ENCODE results near the gene MIOS.

Gene MIOS

DNA sequence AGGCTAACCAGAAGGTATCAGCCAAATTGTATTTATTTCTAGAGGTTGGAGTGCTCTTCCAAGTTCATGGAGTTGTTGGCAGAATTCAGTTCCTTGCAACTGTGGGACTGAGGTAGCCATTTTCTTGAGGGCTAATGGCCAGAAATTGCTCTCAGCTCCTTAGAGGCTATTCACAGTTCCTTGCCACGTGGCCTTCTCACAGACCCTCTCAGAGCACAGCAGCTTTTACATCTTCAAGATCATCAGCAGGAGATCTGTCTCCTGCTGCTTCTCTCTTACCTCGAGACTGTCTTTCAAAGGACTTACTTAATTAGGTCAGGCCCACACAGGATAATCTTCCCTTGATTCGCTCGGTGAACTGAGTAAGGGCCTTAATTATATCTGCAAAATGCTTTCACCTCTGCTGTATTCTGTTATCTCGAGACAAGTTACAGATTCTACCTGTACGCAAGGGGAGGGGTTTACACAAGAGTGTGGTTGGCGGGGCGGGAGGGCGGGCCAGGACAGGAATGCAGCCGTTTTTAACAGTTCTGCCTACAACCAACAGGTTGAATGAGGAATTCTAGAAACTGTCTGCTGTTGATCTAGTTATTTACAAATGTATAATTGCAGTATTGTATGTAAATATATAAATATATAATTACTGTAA, 15.0 kb downstream of the MIOS start:
- in situ Hi-C loops (cut with MboI; ENCODE audit: low sequenced_read_pairs), result no loop called here

DNA sequence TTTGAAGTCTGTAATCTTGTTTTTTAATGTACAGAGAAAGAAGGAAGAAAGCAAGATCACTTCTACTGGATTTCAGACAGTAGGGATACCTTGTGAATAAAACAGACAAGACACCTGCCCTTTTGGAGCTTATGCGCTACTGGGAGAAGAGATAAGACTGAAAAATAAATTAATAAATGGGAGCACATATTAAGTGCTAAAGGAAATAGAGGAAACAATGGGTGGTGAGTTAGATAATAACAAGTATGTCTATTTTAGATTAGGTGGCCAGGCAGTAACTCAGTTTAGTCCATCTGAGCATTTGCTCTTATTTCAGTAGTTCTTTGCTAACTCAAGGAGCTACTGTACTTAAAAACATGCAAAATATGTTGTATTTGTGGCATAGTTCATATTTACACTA, 15.9 kb downstream of the MIOS start:
- in situ Hi-C loops (cut with MboI; ENCODE audit: low sequenced_read_pairs), result no loop called here

- in situ Hi-C loops (cut with MboI; ENCODE audit: low sequenced_read_pairs), result no loop called here
Observed at GRCh38 chr7:7583731-7584130, 17.0 kb downstream of the MIOS start.

GRCh38 chr7:7584653-7585052, 18.0 kb downstream of the MIOS start:
- in situ Hi-C loops (cut with MboI; ENCODE audit: low sequenced_read_pairs), result no loop called here

DNA sequence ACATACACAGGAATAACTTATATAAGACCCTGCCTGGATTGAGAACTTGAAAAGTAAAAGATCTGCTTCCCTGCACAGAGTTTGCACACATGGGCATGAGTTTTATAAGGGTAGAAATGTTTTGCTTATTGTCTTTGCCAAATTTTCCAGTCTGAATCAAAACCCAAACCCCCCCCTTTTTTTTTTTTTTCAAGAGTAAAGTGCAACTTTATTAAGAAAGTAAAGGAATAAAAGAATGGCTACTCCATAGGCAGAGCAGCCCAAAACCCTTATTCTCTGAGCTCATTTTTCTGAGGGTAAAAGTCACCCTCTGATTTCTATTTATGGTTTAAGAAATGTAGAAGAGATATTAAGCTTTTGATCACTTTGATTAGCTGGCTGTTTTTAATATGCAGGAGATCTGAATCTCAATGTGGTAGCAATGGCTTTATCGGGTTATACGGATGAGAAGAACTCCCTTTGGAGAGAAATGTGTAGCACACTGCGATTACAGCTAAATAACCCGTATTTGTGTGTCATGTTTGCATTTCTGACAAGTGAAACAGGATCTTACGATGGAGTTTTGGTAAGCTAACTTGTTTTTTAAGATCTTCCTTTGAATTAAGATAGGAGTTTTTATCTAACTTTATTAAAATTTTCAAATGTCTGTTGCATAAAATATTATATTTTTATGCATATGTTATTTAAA, 18.7 kb downstream of the MIOS start:
- in situ Hi-C loops (cut with MboI; ENCODE audit: low sequenced_read_pairs), result no loop called here

GRCh38 chr7:7595451-7595850, 28.8 kb downstream of the MIOS start:
- in situ Hi-C loops (cut with MboI; ENCODE audit: low sequenced_read_pairs), result loop anchor here (10.0 kb wide), 1 partner anchor 619 kb away; no protein-coding TSS in a partner anchor

- in situ Hi-C loops (cut with MboI; ENCODE audit: low sequenced_read_pairs), result loop anchor here (10.0 kb wide), 1 partner anchor 619 kb away; no protein-coding TSS in a partner anchor
Observed at GRCh38 chr7:7596176-7596575, 29.5 kb downstream of the MIOS start.

DNA sequence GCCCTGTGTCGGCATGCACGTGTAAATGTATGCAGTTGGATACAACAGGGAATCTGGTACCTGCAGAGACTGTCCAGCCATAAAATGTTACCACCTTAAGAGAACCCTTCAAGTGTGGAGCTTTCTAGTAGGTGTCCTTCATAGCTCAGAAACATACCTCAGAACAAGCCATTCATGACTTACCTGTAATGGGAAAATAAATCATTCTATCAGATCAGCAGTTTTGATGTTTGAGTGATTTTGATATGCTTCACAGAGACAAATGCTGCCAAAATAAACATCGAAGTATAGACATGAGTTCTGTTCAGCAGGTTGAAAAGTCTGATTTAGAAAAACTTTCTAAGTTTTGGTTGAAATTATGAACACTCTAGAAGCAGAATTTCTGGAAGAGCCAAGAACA, 40.3 kb downstream of the MIOS start:
- in situ Hi-C loops (cut with MboI; ENCODE audit: low sequenced_read_pairs), result no loop called here

DNA sequence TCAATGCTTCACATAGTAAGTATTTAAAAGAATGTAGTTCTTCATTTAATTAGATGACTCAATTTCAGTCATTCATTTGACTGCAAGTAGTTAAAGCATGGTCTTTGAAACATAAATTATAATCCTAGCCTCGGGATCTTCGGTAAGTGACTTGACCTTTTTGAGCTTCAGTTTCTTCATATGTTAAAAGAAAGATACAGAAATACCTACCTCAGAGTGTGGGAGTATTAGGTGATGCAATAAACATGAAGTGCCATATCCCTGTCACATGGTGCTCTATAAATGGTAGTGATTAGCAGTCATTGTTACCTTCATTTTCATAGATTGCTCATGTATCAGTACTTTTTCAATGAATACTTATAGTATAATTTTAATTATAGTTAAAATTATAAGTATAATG, 42.6 kb downstream of the MIOS start:
- in situ Hi-C loops (cut with MboI; ENCODE audit: low sequenced_read_pairs), result no loop called here

- in situ Hi-C loops (cut with MboI; ENCODE audit: low sequenced_read_pairs), result no loop called here
Observed at GRCh38 chr7:7612519-7612918, 45.8 kb downstream of the MIOS start.

- in situ Hi-C loops (cut with MboI; ENCODE audit: low sequenced_read_pairs), result no loop called here
Observed at GRCh38 chr7:7613210-7613609, 46.5 kb downstream of the MIOS start.

GRCh38 chr7:7614018-7614741, 47.5 kb downstream of the MIOS start:
- in situ Hi-C loops (cut with MboI; ENCODE audit: low sequenced_read_pairs), result no loop called here

GRCh38 chr7:7617550-7617949, 50.9 kb downstream of the MIOS start:
- in situ Hi-C loops (cut with MboI; ENCODE audit: low sequenced_read_pairs), result no loop called here

DNA sequence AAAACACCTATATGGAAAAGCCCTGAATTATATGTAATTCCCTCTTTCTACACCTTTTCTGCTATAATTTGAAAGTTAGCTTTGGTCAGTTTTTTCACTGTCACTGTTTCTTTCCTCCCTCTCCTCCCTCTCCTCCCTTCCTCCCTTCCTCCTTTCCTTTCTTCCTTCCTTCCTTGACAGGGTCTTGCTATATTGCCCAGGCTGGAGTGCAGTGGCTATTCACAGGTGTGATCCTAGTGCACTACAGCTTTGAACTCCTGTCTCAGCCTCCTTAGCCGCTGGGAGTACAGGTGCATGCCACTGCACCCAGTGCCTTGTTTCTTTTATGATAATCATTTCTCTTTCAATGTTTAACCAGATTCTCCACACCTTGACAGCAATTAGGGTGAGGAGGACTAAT, 51.7 kb downstream of the MIOS start:
- in situ Hi-C loops (cut with MboI; ENCODE audit: low sequenced_read_pairs), result no loop called here

DNA sequence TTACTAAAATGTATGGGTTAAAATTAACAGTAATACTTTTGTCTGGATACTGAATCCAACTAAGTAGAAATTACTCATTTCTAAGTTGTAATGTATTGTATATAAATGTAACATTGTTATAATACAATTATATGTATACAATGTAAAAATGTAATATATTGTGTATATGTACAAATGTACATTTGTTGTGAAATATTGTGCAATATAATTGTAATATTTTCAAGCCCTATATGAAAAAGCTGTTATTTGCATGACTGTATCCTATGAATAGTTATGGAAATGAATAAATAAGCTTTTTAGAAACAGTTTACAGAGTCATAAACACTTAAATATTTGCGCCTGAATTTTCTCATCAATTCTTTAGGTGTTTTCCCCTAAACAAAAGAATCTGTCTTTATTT, 53.6 kb downstream of the MIOS start:
- in situ Hi-C loops (cut with MboI; ENCODE audit: low sequenced_read_pairs), result no loop called here

GRCh38 chr7:7620644-7621210, 54.0 kb downstream of the MIOS start:
- in situ Hi-C loops (cut with MboI; ENCODE audit: low sequenced_read_pairs), result no loop called here

GRCh38 chr7:7628476-7628875, 61.8 kb downstream of the MIOS start:
- in situ Hi-C loops (cut with MboI; ENCODE audit: low sequenced_read_pairs), result no loop called here

- in situ Hi-C loops (cut with MboI; ENCODE audit: low sequenced_read_pairs), result no loop called here
Observed at GRCh38 chr7:7630626-7631329, 64.1 kb downstream of the MIOS start.

- in situ Hi-C loops (cut with MboI; ENCODE audit: low sequenced_read_pairs), result no loop called here
Observed at GRCh38 chr7:7639421-7639820, 72.7 kb downstream of the MIOS start.

- in situ Hi-C loops (cut with MboI; ENCODE audit: low sequenced_read_pairs), result no loop called here
Observed at GRCh38 chr7:7639847-7640220, 73.2 kb downstream of the MIOS start.

Data from HL-60/S4 treated with phorbol 12-myristate 13-acetate at 8.2 ng/mL for 4 days and 3 days (cell line).